PC-9 (cell line): ENCODE data around the gene ACBD4.

ENCODE experiments used
- CTCF ChIP-seq: fragments of 200-600 bp; sonication (generic); conservative IDR thresholded peaks from 2 replicates; pipeline ENCODE4 v1.6.1; 2017; ENCODE audit warnings: mixed run types, antibody characterized with exemption, mild to moderate bottlenecking, moderate library complexity
- EZH2 ChIP-seq: fragments of 200-600 bp; sonication (generic); IDR thresholded peaks from 2 replicates; pipeline ENCODE4 v1.8.0; 2017; ENCODE audit warnings: antibody characterized with exemption, low read depth

- no peak for TF ChIP-seq CTCF
- TF ChIP-seq EZH2 = no peak
These were observed 7.7 kb downstream of the ACBD4 start for GRCh38 chr17:45143094-45143670.
